Stimulated activated naive CD8-positive, alpha-beta T cell treated with anti-CD3 and anti-CD28 coated beads, Interleukin-15, Interleukin-2, amounts not matched to agents 100 ng/mL and 50 ng/mL, for 24 hours (primary cell): ENCODE results near the gene PIK3CD.

Experiments used
- H3K27ac Mint-ChIP-seq: one replicate; pipeline ENCODE4 v1.8.0; 2021; ENCODE audit warnings: mild to moderate bottlenecking, mixed read lengths
- H3K27me3 Mint-ChIP-seq: one replicate; pipeline ENCODE4 v1.8.0; 2021; ENCODE audit warnings: mixed read lengths
- H3K36me3 Mint-ChIP-seq: one replicate; pipeline ENCODE4 v1.8.0; 2021; ENCODE audit warnings: low read depth, mixed read lengths
- H3K4me1 Mint-ChIP-seq: one replicate; pipeline ENCODE4 v1.8.0; 2021; ENCODE audit warnings: low read depth, mixed read lengths
- H3K4me3 Mint-ChIP-seq: one replicate; pipeline ENCODE4 v1.8.0; 2021; ENCODE audit warnings: mild to moderate bottlenecking, mixed read lengths
- H3K9me3 Mint-ChIP-seq: one replicate; pipeline ENCODE4 v1.8.0; 2021; ENCODE audit warnings: mixed read lengths

Gene PIK3CD

DNA sequence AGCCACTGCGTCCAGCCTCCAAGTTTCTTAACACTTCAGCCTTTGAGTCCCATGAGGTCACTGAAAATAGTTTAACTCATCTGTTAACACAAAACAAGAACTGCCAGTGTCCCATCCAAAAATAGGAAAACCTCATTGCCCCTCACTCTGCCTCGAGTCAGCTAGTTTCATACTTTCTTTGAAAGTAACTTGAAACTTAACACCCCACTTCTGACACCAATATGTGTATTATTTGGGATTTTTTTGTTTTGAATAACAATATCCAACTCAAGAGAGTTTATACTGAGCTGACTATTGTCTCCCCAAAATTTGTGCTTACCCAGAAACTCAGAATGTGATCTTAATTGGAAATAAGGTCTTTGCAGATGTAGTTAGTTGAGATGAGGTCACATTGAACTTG lies 16.9 kb upstream of the PIK3CD start:
- no peaks in the 10 kb centered on the region for H3K9me3 Mint-ChIP-seq
- no peaks in the 10 kb centered on the region for H3K27me3 Mint-ChIP-seq
- peak overlapping the region; percentile 19 for H3K4me3 Mint-ChIP-seq
- H3K27ac Mint-ChIP-seq: peak overlapping the region; percentile 97
- peaks cover 86% of the 10 kb centered on the region for H3K4me1 Mint-ChIP-seq
- peaks cover 63% of the 10 kb centered on the region for H3K36me3 Mint-ChIP-seq

DNA sequence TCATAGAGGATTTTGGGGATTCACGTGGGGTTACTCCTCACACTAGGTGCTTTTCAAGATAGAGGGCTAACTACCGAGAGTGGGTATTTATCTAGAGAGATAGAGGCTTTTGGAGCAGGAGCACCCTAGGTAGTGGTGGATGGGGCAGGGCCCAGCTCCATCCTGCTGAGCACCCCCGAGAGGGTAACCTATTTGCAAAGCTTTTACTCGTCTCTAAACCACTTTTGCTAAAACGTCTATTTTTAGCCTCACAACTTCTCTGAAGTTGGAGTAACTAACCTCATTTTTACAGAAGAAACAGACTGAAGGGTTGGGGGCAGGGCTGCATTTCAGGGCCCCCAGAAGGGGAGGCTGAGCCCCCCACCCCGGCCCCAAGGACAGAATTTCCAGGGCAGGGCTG lies 12.3 kb upstream of the PIK3CD start:
- Mint-ChIP-seq H3K9me3 (no peaks in the 10 kb centered on the region), H3K36me3 (peaks cover 59% of the 10 kb centered on the region), H3K4me3 (peak overlapping the region; percentile 67), H3K27ac (peak overlapping the region; percentile 76), H3K4me1 (peaks cover 84% of the 10 kb centered on the region), H3K27me3 (no peaks in the 10 kb centered on the region)

GRCh38 chr1:9643351-9644256 lies 7.9 kb upstream of the PIK3CD start:
- H3K4me3 Mint-ChIP-seq: peak overlapping the region; percentile 30
- peak overlapping the region; percentile 68 for H3K27ac Mint-ChIP-seq
- peaks cover 29% of the 10 kb centered on the region for H3K36me3 Mint-ChIP-seq
- H3K9me3 Mint-ChIP-seq: no peaks in the 10 kb centered on the region
- peaks cover 82% of the 10 kb centered on the region for H3K4me1 Mint-ChIP-seq
- no peaks in the 10 kb centered on the region for H3K27me3 Mint-ChIP-seq

GRCh38 chr1:9646037-9646436 lies 5.5 kb upstream of the PIK3CD start:
- peak overlapping the region; percentile 45 for H3K27ac Mint-ChIP-seq
- no peak overlapping the region for H3K4me3 Mint-ChIP-seq
- no peaks in the 10 kb centered on the region for H3K9me3 Mint-ChIP-seq
- peaks cover 70% of the 10 kb centered on the region for H3K4me1 Mint-ChIP-seq
- H3K36me3 Mint-ChIP-seq: peaks cover 14% of the 10 kb centered on the region
- H3K27me3 Mint-ChIP-seq: no peaks in the 10 kb centered on the region

- no peaks in the 10 kb centered on the region for H3K9me3 Mint-ChIP-seq
- no peak overlapping the region for H3K27ac Mint-ChIP-seq
- no peaks in the 10 kb centered on the region for H3K27me3 Mint-ChIP-seq
- peaks cover 8% of the 10 kb centered on the region for H3K36me3 Mint-ChIP-seq
- no peak overlapping the region for H3K4me3 Mint-ChIP-seq
- H3K4me1 Mint-ChIP-seq: peaks cover 61% of the 10 kb centered on the region
Measured at GRCh38 chr1:9648171-9648570, 3.4 kb upstream of the PIK3CD start.

- Mint-ChIP-seq H3K36me3 (peaks cover 15% of the 10 kb centered on the region), H3K27me3 (no peaks in the 10 kb centered on the region), H3K4me3 (no peak overlapping the region), H3K4me1 (peaks cover 61% of the 10 kb centered on the region), H3K9me3 (no peaks in the 10 kb centered on the region), H3K27ac (no peak overlapping the region)
Measured at GRCh38 chr1:9649769-9650168, 1.8 kb upstream of the PIK3CD start.

- no peaks in the 10 kb centered on the region for H3K9me3 Mint-ChIP-seq
- peaks cover 15% of the 10 kb centered on the region for H3K36me3 Mint-ChIP-seq
- no peaks in the 10 kb centered on the region for H3K27me3 Mint-ChIP-seq
- H3K27ac Mint-ChIP-seq: peak overlapping the region; percentile 97
- peaks cover 63% of the 10 kb centered on the region for H3K4me1 Mint-ChIP-seq
- H3K4me3 Mint-ChIP-seq: peak overlapping the region; percentile 93
Measured at GRCh38 chr1:9651220-9651564, 339 bp upstream of the PIK3CD start.

GRCh38 chr1:9652379-9653209 lies 1.1 kb downstream of the PIK3CD start:
- no peaks in the 10 kb centered on the region for H3K9me3 Mint-ChIP-seq
- H3K27me3 Mint-ChIP-seq: no peaks in the 10 kb centered on the region
- H3K4me3 Mint-ChIP-seq: peak overlapping the region; percentile 94
- peaks cover 19% of the 10 kb centered on the region for H3K36me3 Mint-ChIP-seq
- H3K27ac Mint-ChIP-seq: peak overlapping the region; percentile 99
- H3K4me1 Mint-ChIP-seq: peaks cover 68% of the 10 kb centered on the region

DNA sequence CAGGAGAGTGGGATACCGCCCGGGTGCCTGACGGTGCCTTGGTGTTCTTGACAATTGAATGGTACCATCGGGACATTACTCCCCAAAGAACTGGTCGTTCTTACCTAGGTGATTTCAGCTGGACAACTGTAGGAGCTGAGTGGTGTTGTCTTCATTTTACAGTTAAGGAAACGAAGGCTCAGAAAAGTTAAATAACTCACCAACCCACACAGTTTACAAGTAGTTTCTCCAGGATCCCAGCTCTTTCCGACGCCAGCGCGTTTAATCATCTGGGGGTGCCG lies 1.6 kb downstream of the PIK3CD start:
- Mint-ChIP-seq H3K27ac (peak overlapping the region; percentile 99), H3K9me3 (no peaks in the 10 kb centered on the region), H3K27me3 (no peaks in the 10 kb centered on the region), H3K4me1 (peaks cover 68% of the 10 kb centered on the region), H3K4me3 (peak overlapping the region; percentile 94), H3K36me3 (peaks cover 19% of the 10 kb centered on the region)

GRCh38 chr1:9653491-9654050 lies 2.0 kb downstream of the PIK3CD start:
- H3K4me3 Mint-ChIP-seq: peak overlapping the region; percentile 94
- no peaks in the 10 kb centered on the region for H3K27me3 Mint-ChIP-seq
- peaks cover 70% of the 10 kb centered on the region for H3K4me1 Mint-ChIP-seq
- H3K27ac Mint-ChIP-seq: peak overlapping the region; percentile 99
- no peaks in the 10 kb centered on the region for H3K9me3 Mint-ChIP-seq
- H3K36me3 Mint-ChIP-seq: peaks cover 19% of the 10 kb centered on the region

GRCh38 chr1:9654051-9654833 lies 2.7 kb downstream of the PIK3CD start:
- H3K4me1 Mint-ChIP-seq: peaks cover 77% of the 10 kb centered on the region
- H3K4me3 Mint-ChIP-seq: peak overlapping the region; percentile 94
- H3K9me3 Mint-ChIP-seq: no peaks in the 10 kb centered on the region
- H3K27ac Mint-ChIP-seq: peak overlapping the region; percentile 99
- no peaks in the 10 kb centered on the region for H3K27me3 Mint-ChIP-seq
- H3K36me3 Mint-ChIP-seq: peaks cover 19% of the 10 kb centered on the region

- Mint-ChIP-seq H3K36me3 (peaks cover 27% of the 10 kb centered on the region), H3K27ac (peak overlapping the region; percentile 99), H3K9me3 (no peaks in the 10 kb centered on the region), H3K27me3 (no peaks in the 10 kb centered on the region), H3K4me1 (peaks cover 82% of the 10 kb centered on the region), H3K4me3 (peak overlapping the region; percentile 94)
Measured at GRCh38 chr1:9654834-9655723, 3.5 kb downstream of the PIK3CD start.

- Mint-ChIP-seq H3K4me1 (peaks cover 82% of the 10 kb centered on the region), H3K27me3 (no peaks in the 10 kb centered on the region), H3K36me3 (peaks cover 34% of the 10 kb centered on the region), H3K9me3 (no peaks in the 10 kb centered on the region), H3K27ac (peak overlapping the region; percentile 99), H3K4me3 (peak overlapping the region; percentile 94)
Measured at GRCh38 chr1:9655836-9656235, 4.3 kb downstream of the PIK3CD start.
